ENCODE measurements around the gene FANCL. TPM values are rescaled to one million over a fixed set of nuclear protein-coding genes. Genes with fewer than 3 reads are reported as not detected.
"Not testable (repeated sequence)": the region's sequence is repeated elsewhere in the genome, so short reads cannot be mapped to it uniquely, and the experiment has no call there.

The FANCL gene
- total and polyA plus RNA-seq, 2 experiments from 2014 or later: 10.4 to 14.5 TPM

DNA sequence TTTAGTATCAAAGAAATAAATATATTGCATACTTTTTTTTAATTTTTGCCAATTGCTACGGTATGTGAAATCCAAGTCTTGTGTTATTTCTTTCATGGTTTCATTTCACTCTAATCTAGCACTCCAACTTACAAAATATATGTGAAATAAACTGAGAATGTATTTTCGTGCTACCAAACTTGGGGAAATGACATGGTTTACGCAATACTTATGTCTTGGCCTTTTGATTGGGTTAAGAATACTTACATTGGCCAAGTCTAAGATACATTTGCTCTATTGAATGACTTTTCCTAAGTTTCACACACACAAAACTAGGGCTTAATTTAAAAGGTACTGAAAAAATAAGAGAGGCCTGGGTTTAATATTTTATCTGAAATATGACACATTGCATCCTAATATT lies 114.0 kb downstream of the FANCL start:
- no peak for DNase-seq
- Histone ChIP-seq H3K4me2 (ENCODE audit: unreplicated experiment) (no peak overlapping the region), H3K4me1 (ENCODE audit: insufficient read depth) (peaks cover 9% of the 10 kb centered on the region), H4K20me1 (ENCODE audit: insufficient read depth) (no peaks in the 10 kb centered on the region), H3K9ac (no peak overlapping the region), H3F3A (ENCODE audit: insufficient read depth) (peaks cover 9% of the 10 kb centered on the region; the same call in 1 of the 2 replicates), H3K27me3 (replicated peaks; ENCODE audit: insufficient read depth) (no peaks in the 10 kb centered on the region), H2AFZ (no peak overlapping the region), H3K4me3 (no peak overlapping the region), H3K9me3 (ENCODE audit: low read depth) (no peaks in the 10 kb centered on the region), H3K9me2 (ENCODE audit: insufficient read depth) (no peaks in the 10 kb centered on the region), H3K27ac (no peak overlapping the region), H3K36me3 (ENCODE audit: low read depth) (no peaks in the 10 kb centered on the region), H3K79me2 (ENCODE audit: insufficient read depth) (no peaks in the 10 kb centered on the region)
- 96 to 99% methylated on average over 3 of the region's 3 CpGs for WGBS, 2 experiments (ENCODE audit: low coverage in 1 of 2, low lambda C conversion rate in 2 of 2, missing lambda C conversion rate in 2 of 2)
- in situ Hi-C loops (cut with MboI): loop anchor here (25.0 kb wide), 1 partner anchor 310 kb away; no protein-coding TSS in a partner anchor
- TF ChIP-seq EZH2 (IDR thresholded peaks at IDR 0.05; ENCODE audit: insufficient read depth, poor library complexity, severe bottlenecking) (no peak), EZH2phosphoT487 (IDR thresholded peaks at IDR 0.05; ENCODE audit: insufficient read depth, low read depth) (no peak)

DNA sequence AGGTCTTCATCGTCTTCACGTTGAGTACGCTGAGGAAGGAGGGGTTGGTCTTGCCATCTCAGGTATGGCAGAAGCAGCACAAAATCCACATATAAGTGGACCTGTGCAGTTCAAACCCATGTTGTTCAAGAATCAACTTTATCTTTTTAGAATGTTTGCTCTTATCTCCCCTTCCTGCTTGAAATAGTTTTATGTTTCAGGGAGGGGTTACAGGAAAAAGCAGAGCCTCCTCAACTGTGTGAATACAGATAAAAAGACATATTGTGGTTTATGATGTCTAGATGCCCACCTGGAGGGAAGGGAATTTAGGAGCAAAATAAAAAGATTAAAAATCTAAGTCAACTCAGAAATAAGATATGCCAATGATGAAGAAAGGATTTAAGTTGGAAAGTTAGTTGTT lies 118.6 kb downstream of the FANCL start:
- H3K9me2 ChIP-seq (ENCODE audit: insufficient read depth): no peaks in the 10 kb centered on the region
- no peaks in the 10 kb centered on the region for H3K27me3 ChIP-seq (replicated peaks; ENCODE audit: insufficient read depth)
- TF ChIP-seq EZH2 (IDR thresholded peaks at IDR 0.05; ENCODE audit: insufficient read depth, poor library complexity, severe bottlenecking) (no peak), EZH2phosphoT487 (IDR thresholded peaks at IDR 0.05; ENCODE audit: insufficient read depth, low read depth) (no peak)
- no peaks in the 10 kb centered on the region for H3F3A ChIP-seq (ENCODE audit: insufficient read depth)
- H3K9ac ChIP-seq: no peak overlapping the region
- 98 to 99% methylated on average over 3 of the region's 3 CpGs for WGBS, 2 experiments (ENCODE audit: low coverage in 1 of 2, low lambda C conversion rate in 2 of 2, missing lambda C conversion rate in 2 of 2)
- H3K4me2 ChIP-seq (ENCODE audit: unreplicated experiment): no peak overlapping the region
- no peaks in the 10 kb centered on the region for H4K20me1 ChIP-seq (ENCODE audit: insufficient read depth)
- H3K36me3 ChIP-seq (ENCODE audit: low read depth): no peaks in the 10 kb centered on the region
- no peak overlapping the region for H2AFZ ChIP-seq
- no peak overlapping the region for H3K27ac ChIP-seq
- no peaks in the 10 kb centered on the region for H3K79me2 ChIP-seq (ENCODE audit: insufficient read depth)
- H3K4me3 ChIP-seq: no peak overlapping the region
- no peaks in the 10 kb centered on the region for H3K9me3 ChIP-seq (ENCODE audit: low read depth)
- DNase-seq: no peak
- no peaks in the 10 kb centered on the region for H3K4me1 ChIP-seq (ENCODE audit: insufficient read depth)
- in situ Hi-C loops (cut with MboI): no loop called here

DNA sequence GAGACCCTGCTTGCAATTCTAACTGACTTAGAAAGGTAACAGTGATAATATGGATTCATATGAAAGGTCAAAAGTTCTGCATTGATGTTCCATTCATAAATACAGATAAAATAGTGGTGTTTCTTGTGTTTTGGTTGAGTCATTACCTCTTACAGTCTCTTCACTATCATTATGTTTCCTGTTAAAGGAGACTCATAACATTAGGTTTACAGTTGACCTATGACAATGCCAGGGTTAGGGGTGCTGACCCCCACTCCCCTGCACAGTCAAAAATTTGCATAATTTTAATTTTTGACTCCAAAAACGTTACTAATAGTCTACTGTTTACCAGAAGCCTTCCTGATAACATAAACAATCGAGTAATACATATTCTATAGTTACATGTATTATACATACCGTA lies 119.1 kb downstream of the FANCL start:
- no peak overlapping the region for H2AFZ ChIP-seq
- H3K36me3 ChIP-seq (ENCODE audit: low read depth): no peaks in the 10 kb centered on the region
- no peaks in the 10 kb centered on the region for H3K27me3 ChIP-seq (replicated peaks; ENCODE audit: insufficient read depth)
- no peaks in the 10 kb centered on the region for H3K9me3 ChIP-seq (ENCODE audit: low read depth)
- H3K79me2 ChIP-seq (ENCODE audit: insufficient read depth): no peaks in the 10 kb centered on the region
- H3K4me2 ChIP-seq (ENCODE audit: unreplicated experiment): no peak overlapping the region
- H4K20me1 ChIP-seq (ENCODE audit: insufficient read depth): no peaks in the 10 kb centered on the region
- TF ChIP-seq EZH2phosphoT487 (IDR thresholded peaks at IDR 0.05; ENCODE audit: insufficient read depth, low read depth) (no peak), EZH2 (IDR thresholded peaks at IDR 0.05; ENCODE audit: insufficient read depth, poor library complexity, severe bottlenecking) (no peak)
- no peak overlapping the region for H3K4me3 ChIP-seq
- in situ Hi-C loops (cut with MboI): no loop called here
- WGBS, 2 experiments (ENCODE audit: low coverage in 1 of 2, low lambda C conversion rate in 2 of 2, missing lambda C conversion rate in 2 of 2): 89 to 94% methylated on average over 3 of the region's 3 CpGs
- no peaks in the 10 kb centered on the region for H3K9me2 ChIP-seq (ENCODE audit: insufficient read depth)
- H3K4me1 ChIP-seq (ENCODE audit: insufficient read depth): no peaks in the 10 kb centered on the region
- DNase-seq: no peak
- no peaks in the 10 kb centered on the region for H3F3A ChIP-seq (ENCODE audit: insufficient read depth)
- H3K27ac ChIP-seq: no peak overlapping the region
- no peak overlapping the region for H3K9ac ChIP-seq

DNA sequence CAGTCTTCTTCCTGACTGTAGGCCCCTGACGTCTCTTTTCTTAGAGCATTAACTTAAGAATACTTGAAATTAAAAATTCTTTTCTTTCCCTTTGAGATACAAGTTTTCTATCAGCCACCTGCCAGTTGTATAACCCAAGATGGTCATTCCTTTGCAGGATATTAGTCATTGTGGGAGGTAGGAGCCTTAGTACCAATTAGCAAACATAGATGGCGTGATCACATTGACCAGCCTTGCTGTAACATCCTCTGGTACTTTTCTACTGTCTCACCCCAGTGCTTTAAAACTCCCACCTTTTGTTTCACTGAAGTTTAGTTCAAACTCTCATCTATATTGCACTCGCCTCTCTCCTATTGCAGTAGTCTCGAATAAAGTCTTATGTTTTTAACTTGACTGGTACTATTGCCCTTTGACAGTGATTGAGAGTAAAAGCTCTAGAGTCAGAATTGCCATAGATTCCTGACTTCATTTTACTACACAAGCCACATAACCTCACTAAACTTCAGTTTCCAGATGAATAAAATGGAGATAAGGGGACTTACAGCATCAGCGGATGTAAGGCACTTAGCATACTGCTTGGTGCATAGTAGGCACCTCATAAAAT lies 120.4 kb downstream of the FANCL start:
- no peaks in the 10 kb centered on the region for H3K4me1 ChIP-seq (ENCODE audit: insufficient read depth)
- H3K36me3 ChIP-seq (ENCODE audit: low read depth): no peaks in the 10 kb centered on the region
- no peak overlapping the region for H3K4me2 ChIP-seq (ENCODE audit: unreplicated experiment)
- DNase-seq: no peak
- H3K4me3 ChIP-seq: no peak overlapping the region
- no peaks in the 10 kb centered on the region for H3K9me2 ChIP-seq (ENCODE audit: insufficient read depth)
- in situ Hi-C loops (cut with MboI): no loop called here
- no peak overlapping the region for H3K27ac ChIP-seq
- no peak overlapping the region for H3K9ac ChIP-seq
- 91 to 93% methylated on average over 5 of the region's 5 CpGs for WGBS, 2 experiments (ENCODE audit: low coverage in 1 of 2, low lambda C conversion rate in 2 of 2, missing lambda C conversion rate in 2 of 2)
- H3K79me2 ChIP-seq (ENCODE audit: insufficient read depth): no peaks in the 10 kb centered on the region
- H3K9me3 ChIP-seq (ENCODE audit: low read depth): no peaks in the 10 kb centered on the region
- no peak overlapping the region for H2AFZ ChIP-seq
- TF ChIP-seq EZH2 (IDR thresholded peaks at IDR 0.05; ENCODE audit: insufficient read depth, poor library complexity, severe bottlenecking): no peak
- no peak for TF ChIP-seq EZH2phosphoT487 (IDR thresholded peaks at IDR 0.05; ENCODE audit: insufficient read depth, low read depth)
- no peaks in the 10 kb centered on the region for H3K27me3 ChIP-seq (replicated peaks; ENCODE audit: insufficient read depth)
- H3F3A ChIP-seq (ENCODE audit: insufficient read depth): no peaks in the 10 kb centered on the region
- no peaks in the 10 kb centered on the region for H4K20me1 ChIP-seq (ENCODE audit: insufficient read depth)

DNA sequence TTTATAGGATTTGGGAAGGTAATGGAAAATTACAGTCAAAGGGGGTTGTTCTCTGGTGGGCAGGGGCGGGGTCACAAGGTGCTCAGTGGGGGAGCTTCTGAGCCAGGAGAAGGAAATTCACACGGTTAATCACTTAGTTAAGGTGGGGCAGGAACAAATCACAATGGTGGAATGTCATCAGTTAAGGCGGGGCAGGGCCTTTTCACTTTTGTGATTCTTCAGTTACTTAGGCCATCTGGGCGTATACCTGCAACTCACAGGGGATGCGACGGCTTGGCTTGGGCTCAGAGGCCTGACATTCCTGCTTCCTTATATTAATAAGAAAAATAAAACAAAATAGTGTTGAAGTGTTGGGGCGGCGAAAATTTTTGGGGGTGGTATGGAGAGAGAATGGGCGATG lies 127.6 kb downstream of the FANCL start:
- peaks cover 32% of the 10 kb centered on the region for H3F3A ChIP-seq (ENCODE audit: insufficient read depth)
- DNase-seq; H3K27me3 ChIP-seq (replicated peaks; ENCODE audit: insufficient read depth); in situ Hi-C loops (cut with MboI); H3K9me3 ChIP-seq (ENCODE audit: low read depth); H3K4me3 ChIP-seq; H3K4me2 ChIP-seq (ENCODE audit: unreplicated experiment); H3K9ac ChIP-seq; H3K9me2 ChIP-seq (ENCODE audit: insufficient read depth); H3K27ac ChIP-seq; H3K36me3 ChIP-seq (ENCODE audit: low read depth); H2AFZ ChIP-seq; H3K79me2 ChIP-seq (ENCODE audit: insufficient read depth); H4K20me1 ChIP-seq (ENCODE audit: insufficient read depth): not testable (repeated sequence)
- 92 to 96% methylated on average over 9 of the region's 9 CpGs for WGBS, 2 experiments (ENCODE audit: low coverage in 1 of 2, low lambda C conversion rate in 2 of 2, missing lambda C conversion rate in 2 of 2)
- H3K4me1 ChIP-seq (ENCODE audit: insufficient read depth): peaks cover 19% of the 10 kb centered on the region
